H1 (cell line): ENCODE measurements around the gene ACSF2. TPM values are rescaled to one million over a fixed set of nuclear protein-coding genes. Genes with fewer than 3 reads are reported as not detected.
"Not testable (repeated sequence)": the region's sequence is repeated elsewhere in the genome, so short reads cannot be mapped to it uniquely, and the experiment has no call there.

Source experiments
- CTCF ChIA-PET: fragments of 300-600 bp; sonication (Branson Sonifier 250); formaldehyde crosslinking; loops from one replicate; lab custom pipeline; 2021; ENCODE audit not compliant: partially characterized antibody; lab: Charles Lee
- POLR2A ChIA-PET: fragments of 300-600 bp; sonication (Branson Sonifier 250); formaldehyde crosslinking; loops from one replicate; lab custom pipeline; 2021; ENCODE audit warnings: inconsistent platforms; ENCODE audit not compliant: partially characterized antibody; lab: Charles Lee
- DNase-seq, 2 experiments: peaks; one replicate each; pipeline versions ENCODE4 v3.0.0 to v3.0.0-alpha.2; 2010 to 2022; ENCODE audit warnings: low spot score in 2 of 2, low read depth in 1 of 2, mixed read lengths in 1 of 2
- FAIRE-seq: peaks from 2 replicates; lab custom pipeline; 2011; peaks lifted over from hg19 to GRCh38; lab: Jason Lieb, UNC
- H2AFZ ChIP-seq: 2 replicates; pipeline ENCODE4 v1.8.1; 2012; ENCODE audit warnings: low read length, inconsistent platforms
- H2AK5ac ChIP-seq: 2 replicates; pipeline ENCODE4 v1.6.1; 2013; ENCODE audit warnings: low read depth, low read length
- H2BK120ac ChIP-seq: replicated peaks from 2 replicates; pipeline ENCODE3; 2013; ENCODE audit warnings: low read depth, low read length, inconsistent platforms
- H2BK12ac ChIP-seq: 2 replicates; pipeline ENCODE4 v1.6.1; 2013; ENCODE audit warnings: low read depth, low read length
- H2BK15ac ChIP-seq: 2 replicates; pipeline ENCODE4 v1.6.1; 2013; ENCODE audit warnings: low read length
- H2BK20ac ChIP-seq: 2 replicates; pipeline ENCODE4 v1.6.1; 2013; ENCODE audit warnings: low read length
- H2BK5ac ChIP-seq: 2 replicates; pipeline ENCODE4 v1.6.1; 2013; ENCODE audit warnings: low read depth, low read length
- H3K14ac ChIP-seq: 2 replicates; pipeline ENCODE4 v1.6.1; 2013; ENCODE audit warnings: inconsistent platforms; ENCODE audit not compliant: insufficient read length
- H3K18ac ChIP-seq: 2 replicates; pipeline ENCODE4 v1.6.1; 2013; ENCODE audit warnings: low read length; ENCODE audit errors: extremely low read depth
- H3K23ac ChIP-seq: 2 replicates; pipeline ENCODE4 v1.6.1; 2013; ENCODE audit warnings: inconsistent platforms; ENCODE audit not compliant: insufficient read length
- H3K23me2 ChIP-seq: 2 replicates; pipeline ENCODE4 v1.6.1; 2013; ENCODE audit warnings: low read depth, low read length
- H3K27ac ChIP-seq: 2 replicates; pipeline ENCODE4 v1.6.1; 2011; ENCODE audit warnings: low read depth, low read length, inconsistent platforms
- H3K27me3 ChIP-seq, 4 experiments: replicated peaks in 1 of 4; 1 replicate in 1 of 4; 2 replicates in 3 of 4; pipeline versions ENCODE4 v1.6.1 to v1.8.1; 2011 to 2013; ENCODE audit warnings: low read length in 3 of 4, mild to moderate bottlenecking in 3 of 4, inconsistent platforms in 2 of 4, mixed read lengths in 2 of 4, moderate library complexity in 1 of 4; ENCODE audit not compliant: control insufficient read depth in 3 of 4, insufficient read depth in 3 of 4; ENCODE audit errors: extremely low read depth in 1 of 4
- H3K36me3 ChIP-seq, 4 experiments: 2 replicates each; pipeline versions ENCODE4 v1.6.1 to v1.8.1; 2011 to 2013; ENCODE audit warnings: mild to moderate bottlenecking in 4 of 4, low read length in 3 of 4, moderate library complexity in 2 of 4, control low read depth in 1 of 4, inconsistent platforms in 1 of 4; ENCODE audit not compliant: insufficient read depth in 4 of 4, control insufficient read depth in 2 of 4
- H3K4ac ChIP-seq: replicated peaks from 2 replicates; pipeline ENCODE3; 2013; ENCODE audit warnings: low read length, low read depth, mixed read lengths, inconsistent platforms; ENCODE audit not compliant: insufficient read length
- H3K4me1 ChIP-seq, 4 experiments: replicated peaks in 1 of 4; 1 replicate in 1 of 4; 2 replicates in 3 of 4; pipeline versions ENCODE4 v1.6.1 to v1.8.1; 2011 to 2013; ENCODE audit warnings: low read length in 3 of 4, inconsistent platforms in 2 of 4, mixed read lengths in 1 of 4; ENCODE audit not compliant: insufficient read depth in 4 of 4, control insufficient read depth in 3 of 4
- H3K4me2 ChIP-seq, 2 experiments: 2 replicates each; pipeline versions ENCODE4 v1.6.1 to v1.8.1; 2011 to 2013; ENCODE audit warnings: low read depth in 2 of 2, low read length in 2 of 2, control low read depth in 1 of 2, inconsistent platforms in 1 of 2, mild to moderate bottlenecking in 1 of 2; ENCODE audit not compliant: insufficient read depth in 1 of 2
- H3K4me3 ChIP-seq, 4 experiments: fragments of 200-600, 300-600 bp in 1 of 4; sonication (generic), shearing (Covaris generic), sonication (Bioruptor Twin) in 1 of 4; 2 replicates each; pipeline versions ENCODE4 v1.5.1 to v1.8.1; 2011 to 2016; ENCODE audit warnings: low read length in 4 of 4, low read depth in 3 of 4, control low read depth in 2 of 4, inconsistent platforms in 2 of 4, mild to moderate bottlenecking in 2 of 4, mixed read lengths in 1 of 4, moderate library complexity in 1 of 4; ENCODE audit not compliant: insufficient read depth in 2 of 4; ENCODE audit errors: extremely low read depth in 1 of 4
- H3K56ac ChIP-seq: replicated peaks from 2 replicates; pipeline ENCODE3; 2013; ENCODE audit warnings: low read depth, mild to moderate bottlenecking, mixed read lengths, low read length, inconsistent platforms; ENCODE audit not compliant: insufficient read length
- H3K79me1 ChIP-seq: 2 replicates; pipeline ENCODE4 v1.6.1; 2013; ENCODE audit warnings: low read depth, low read length, control low read depth
- H3K79me2 ChIP-seq, 2 experiments: 2 replicates each; pipeline versions ENCODE4 v1.6.1 to v1.8.1; 2012 to 2013; ENCODE audit warnings: low read length in 2 of 2, mild to moderate bottlenecking in 2 of 2, inconsistent platforms in 1 of 2; ENCODE audit not compliant: insufficient read depth in 2 of 2, control insufficient read depth in 1 of 2
- H3K9ac ChIP-seq, 4 experiments: replicated peaks in 1 of 4; 1 replicate in 1 of 4; 2 replicates in 3 of 4; pipeline versions ENCODE4 v1.6.1 to v1.8.1; 2011 to 2013; ENCODE audit warnings: low read depth in 3 of 4, low read length in 3 of 4, control low read depth in 2 of 4, mild to moderate bottlenecking in 2 of 4, moderate library complexity in 2 of 4, inconsistent platforms in 1 of 4; ENCODE audit errors: extremely low read depth in 1 of 4
- H3K9me3 ChIP-seq, 2 experiments: 2 replicates each; pipeline versions ENCODE4 v1.6.1 to v1.8.1; 2012 to 2013; ENCODE audit warnings: mild to moderate bottlenecking in 2 of 2, moderate library complexity in 2 of 2, control low read depth in 1 of 2, inconsistent platforms in 1 of 2, low read depth in 1 of 2, low read length in 1 of 2, mixed read lengths in 1 of 2; ENCODE audit not compliant: insufficient read depth in 2 of 2
- H4K20me1 ChIP-seq, 2 experiments: replicated peaks in 1 of 2; 2 replicates each; pipeline versions ENCODE3 to v1.8.1; 2011 to 2013; ENCODE audit warnings: inconsistent platforms in 2 of 2, low read length in 2 of 2, mild to moderate bottlenecking in 1 of 2; ENCODE audit not compliant: insufficient read depth in 2 of 2, control insufficient read depth in 1 of 2
- H4K5ac ChIP-seq: 2 replicates; pipeline ENCODE4 v1.6.1; 2013; ENCODE audit warnings: low read length, low read depth, mixed read lengths, inconsistent platforms; ENCODE audit not compliant: insufficient read length
- H4K8ac ChIP-seq: 2 replicates; pipeline ENCODE4 v1.8.0; 2013; ENCODE audit warnings: mild to moderate bottlenecking, moderate library complexity, low read length, inconsistent platforms; ENCODE audit not compliant: insufficient read depth; ENCODE audit errors: extremely low read depth
- H4K91ac ChIP-seq: replicated peaks from 2 replicates; pipeline ENCODE3; 2013; ENCODE audit warnings: low read length, mixed read lengths, inconsistent platforms; ENCODE audit not compliant: insufficient read length
- YY1 ChIP-seq: IDR thresholded peaks from 2 replicates; pipeline ENCODE4 v1.6.1; 2011; ENCODE audit warnings: low read depth, mild to moderate bottlenecking, low read length
- WGBS, 2 experiments: shearing (Covaris generic) in 1 of 2; methylation state at CpG; one replicate each; pipeline versions ENCODE4 v1.1.6 to v1.1.7; 2013 to 2015; ENCODE audit warnings: low lambda C conversion rate in 2 of 2, mixed read lengths in 2 of 2, inconsistent platforms in 1 of 2, low coverage in 1 of 2, missing lambda C conversion rate in 1 of 2; ENCODE audit not compliant: insufficient replicate concordance in 2 of 2, insufficient coverage in 1 of 2, insufficient read length in 1 of 2; ENCODE audit errors: extremely low coverage in 1 of 2, missing lambda C conversion rate in 1 of 2; 5-methylcytosine and 5-hydroxymethylcytosine counted together
- polyA plus RNA-seq, 7 experiments: library from polyadenylated mRNA; depleted of rRNA in 3 of 7; stranded (reverse) in 5 of 7; unstranded in 2 of 7; fragments of >200 nt in 5 of 7; fragments of 200-250 nt in 2 of 7; gene quantifications; 1 replicate in 5 of 7; 2 replicates in 1 of 7; 4 replicates in 1 of 7; pipeline versions ENCODE4 v1.2.1 to v1.2.3, GENCODE V29; 2011 to 2013; ENCODE audit warnings: missing spikeins in 2 of 7, mixed read lengths in 2 of 7
- total RNA-seq: library from RNA; stranded (reverse); fragmentation: NEBNext Ultra II Directional; extraction: Animal tissue kit (Norgen Biotek cat#: 25700); gene quantifications from 2 replicates; pipeline ENCODE4 v1.2.1, GENCODE V29; 2021

The ACSF2 gene
- total and polyA plus RNA-seq, 2 of the 8 experiments (the other 6 are each of a cell fraction or from before 2014, with no cell fraction given): 14.5 to 16.3 TPM

DNA sequence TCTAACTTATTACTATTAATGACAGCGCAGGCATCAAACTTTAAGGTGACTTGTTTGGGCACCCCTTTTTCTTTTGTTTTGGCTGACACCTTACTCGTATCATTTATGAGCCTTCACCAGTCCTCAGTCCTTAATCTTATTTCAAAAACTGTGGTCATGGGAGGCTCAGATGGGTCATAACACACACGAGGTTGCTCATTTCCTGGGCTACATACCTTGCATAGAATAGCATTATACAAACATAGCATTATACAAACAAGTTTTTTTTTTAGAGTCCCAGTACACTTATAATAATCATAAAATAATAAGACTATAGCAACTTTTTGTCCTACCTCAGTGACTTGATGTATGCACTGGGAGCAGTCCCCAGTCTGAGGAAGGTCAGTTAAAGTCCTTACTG lies 11.2 kb upstream of the ACSF2 start:
- Histone ChIP-seq H4K8ac (no peak overlapping the region), H3K4me3 (no peak overlapping the region), H3K4ac (no peak overlapping the region), H3K23me2 (no peaks in the 10 kb centered on the region), H3K79me1 (no peaks in the 10 kb centered on the region), H2BK12ac (no peak overlapping the region), H4K5ac (no peak overlapping the region), H2BK5ac (no peak overlapping the region), H2AK5ac (no peak overlapping the region), H3K27ac (no peak overlapping the region), H3K9me3 (peaks cover 3% of the 10 kb centered on the region in 2 experiments; a peak in 1 of 4 replicates)
- POLR2A ChIA-PET: interaction anchor here (1.1 kb wide), 1 partner anchor 11 kb away, joined by 3 read pairs; the partner anchor contains the start of gene ACSF2
- no peak for TF ChIP-seq YY1
- TF ChIP-seq, all 59 proteins: peak for 0
- Histone ChIP-seq H3K56ac (no peak overlapping the region), H3K23ac (no peak overlapping the region), H3K27me3 (no peaks in the 10 kb centered on the region; a peak in 1 of 7 replicates), H2BK20ac (no peak overlapping the region), H3K79me2 (no peaks in the 10 kb centered on the region), H2BK15ac (no peak overlapping the region), H3K9ac (no peak overlapping the region), H3K36me3 (no peaks in the 10 kb centered on the region), H3K4me2 (no peak overlapping the region), H3K18ac (no peak overlapping the region), H3K4me1 (no peaks in the 10 kb centered on the region), H3K14ac (no peak overlapping the region), H4K91ac (no peak overlapping the region), H2AFZ (no peak overlapping the region), H2BK120ac (no peak overlapping the region), H4K20me1 (no peaks in the 10 kb centered on the region)
- 88% methylated on average over 3 of the region's 3 CpGs; no CpG with 5 or more reads in 1 of the 2 experiments for WGBS, 2 experiments
- no peak for FAIRE-seq
- CTCF ChIA-PET: no interaction called here
- no peak for DNase-seq

DNA sequence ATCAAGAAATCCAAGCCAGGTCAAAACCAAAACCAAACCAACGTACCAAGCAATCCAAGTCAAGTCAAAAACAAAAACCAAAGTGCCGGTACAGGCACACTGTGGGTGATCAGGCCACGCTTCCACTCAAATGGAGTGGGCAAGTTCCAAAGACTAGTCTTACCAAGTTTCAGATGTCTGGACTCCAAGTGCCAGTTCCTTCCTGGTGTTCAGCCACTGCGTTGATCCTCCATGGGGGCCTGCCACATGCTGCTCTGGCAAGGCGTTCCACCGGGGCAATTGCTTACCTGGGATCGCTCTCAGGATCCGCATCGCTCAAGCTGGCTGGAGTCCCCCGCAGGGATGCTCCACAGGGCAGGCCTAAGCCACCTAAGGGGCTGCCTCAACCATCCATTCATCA lies 6.4 kb upstream of the ACSF2 start:
- FAIRE-seq, H4K8ac ChIP-seq, H3K4me1 ChIP-seq, H3K23ac ChIP-seq, H3K9me3 ChIP-seq, H3K79me2 ChIP-seq, H2BK120ac ChIP-seq, H2BK5ac ChIP-seq, H2BK15ac ChIP-seq, H3K23me2 ChIP-seq, H3K56ac ChIP-seq, H3K4me2 ChIP-seq, H3K79me1 ChIP-seq, H2AK5ac ChIP-seq, H3K18ac ChIP-seq, H3K14ac ChIP-seq, POLR2A ChIA-PET, H3K9ac ChIP-seq, H4K5ac ChIP-seq, H4K20me1 ChIP-seq, H2BK12ac ChIP-seq, H3K36me3 ChIP-seq, H4K91ac ChIP-seq, H2AFZ ChIP-seq, H2BK20ac ChIP-seq, H3K27me3 ChIP-seq, H3K4me3 ChIP-seq, H3K4ac ChIP-seq, H3K27ac ChIP-seq, DNase-seq: not testable (repeated sequence)
- 94% methylated on average over 10 of the region's 10 CpGs; no CpG with 5 or more reads in 1 of the 2 experiments for WGBS, 2 experiments
- CTCF ChIA-PET: interaction anchor here (1.1 kb wide), 1 partner anchor 22 kb away, joined by 3 read pairs; no protein-coding TSS in a partner anchor
